NOMO-1 (cell line): ENCODE measurements around the gene COMMD8.
A peak's percentile ranks its signal among the peaks of the same experiment; 100 is the strongest.

Experiments
- DNase-seq, 2 experiments: peaks; one replicate each; lab custom pipeline; 2025; ENCODE audit not compliant: unreplicated experiment in 2 of 2; lab: John Stamatoyannopoulos, UW

COMMD8 gene

DNA sequence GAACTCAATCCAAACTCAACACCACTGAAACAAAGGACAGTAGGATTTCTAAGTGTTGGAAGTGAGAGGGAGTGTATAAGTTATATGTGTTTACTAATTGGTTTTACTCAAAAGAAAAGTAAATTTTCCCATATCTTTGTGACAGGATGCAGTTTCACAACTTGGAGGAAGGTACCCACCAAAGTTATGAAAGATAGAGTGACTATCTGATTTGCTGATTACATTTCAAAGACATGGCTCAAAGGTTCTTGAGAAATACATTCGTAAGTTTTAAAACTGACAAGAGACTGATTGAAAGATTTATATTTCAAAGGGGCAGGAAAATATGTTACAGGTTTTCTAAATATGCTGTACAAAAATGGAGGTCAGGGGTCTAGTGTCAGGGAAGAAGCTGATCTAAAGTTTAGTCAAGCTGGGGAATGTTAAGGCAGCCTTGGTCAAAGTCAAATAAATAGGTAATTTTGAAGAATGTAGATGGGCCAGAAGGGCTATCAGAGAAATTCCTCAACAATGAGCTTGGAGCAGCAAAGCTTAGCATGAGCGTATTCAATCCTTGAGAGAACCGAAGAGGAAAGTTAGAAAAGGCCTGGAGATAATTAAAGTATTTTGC lies 9.7 kb upstream of the COMMD8 start:
- DNase-seq: no peak

DNA sequence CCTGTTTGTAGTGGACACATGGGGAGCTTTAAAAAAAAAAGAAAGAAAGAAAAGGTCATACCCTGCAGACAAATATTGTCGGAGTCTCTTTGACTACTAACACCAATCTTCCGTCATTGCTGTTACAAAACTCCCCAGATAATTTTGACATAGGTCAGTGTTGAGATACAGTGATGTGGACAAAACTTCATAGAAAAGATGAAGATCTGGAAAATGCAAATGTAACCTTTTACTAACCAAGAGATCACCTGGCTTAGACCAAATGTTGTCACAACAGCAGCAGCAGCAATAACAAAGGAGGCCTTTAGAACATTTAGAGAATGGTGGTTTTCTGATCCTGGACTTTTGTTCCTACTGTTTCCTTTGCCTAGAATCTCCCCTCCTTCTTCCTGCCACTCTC lies 8.1 kb upstream of the COMMD8 start:
- DNase-seq: no peak

DNA sequence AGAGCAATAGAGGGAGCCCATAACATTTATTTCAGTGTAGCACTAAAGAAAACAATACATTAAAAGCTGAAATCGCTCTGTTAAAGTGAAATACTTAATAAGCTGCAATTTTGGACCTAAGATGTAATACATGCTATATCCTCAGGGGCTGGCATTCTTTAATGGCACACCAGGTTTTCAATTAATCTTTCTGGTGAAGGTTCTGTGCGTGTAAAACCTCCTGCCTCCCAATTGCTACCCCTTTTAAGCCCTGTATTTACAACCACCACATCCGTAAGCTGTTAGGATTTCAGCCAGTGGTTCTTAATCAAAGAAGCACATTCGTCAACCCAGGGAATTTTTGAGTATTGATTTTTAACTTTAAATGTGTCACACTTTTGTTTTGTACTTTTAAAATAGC lies 7.6 kb upstream of the COMMD8 start:
- no peak for DNase-seq

DNA sequence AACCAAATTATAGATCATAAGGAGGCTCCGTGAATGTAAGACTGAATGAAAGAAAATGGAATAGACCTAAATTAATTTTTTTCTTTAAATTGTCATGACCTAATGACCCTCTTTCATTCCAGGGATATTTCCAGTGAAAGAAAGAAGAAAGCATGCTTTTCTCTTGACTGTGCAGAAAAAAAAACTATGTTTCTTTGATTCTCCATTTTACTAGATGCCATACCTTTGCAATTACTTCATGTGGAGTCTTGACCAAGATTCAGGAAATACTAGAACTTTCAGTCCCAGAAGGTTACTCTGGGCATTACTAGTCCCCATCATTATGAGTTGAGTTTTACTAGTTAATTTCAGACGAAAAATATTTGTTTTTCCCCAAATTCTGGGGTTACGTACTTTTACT lies 6.4 kb upstream of the COMMD8 start:
- no peak for DNase-seq

DNA sequence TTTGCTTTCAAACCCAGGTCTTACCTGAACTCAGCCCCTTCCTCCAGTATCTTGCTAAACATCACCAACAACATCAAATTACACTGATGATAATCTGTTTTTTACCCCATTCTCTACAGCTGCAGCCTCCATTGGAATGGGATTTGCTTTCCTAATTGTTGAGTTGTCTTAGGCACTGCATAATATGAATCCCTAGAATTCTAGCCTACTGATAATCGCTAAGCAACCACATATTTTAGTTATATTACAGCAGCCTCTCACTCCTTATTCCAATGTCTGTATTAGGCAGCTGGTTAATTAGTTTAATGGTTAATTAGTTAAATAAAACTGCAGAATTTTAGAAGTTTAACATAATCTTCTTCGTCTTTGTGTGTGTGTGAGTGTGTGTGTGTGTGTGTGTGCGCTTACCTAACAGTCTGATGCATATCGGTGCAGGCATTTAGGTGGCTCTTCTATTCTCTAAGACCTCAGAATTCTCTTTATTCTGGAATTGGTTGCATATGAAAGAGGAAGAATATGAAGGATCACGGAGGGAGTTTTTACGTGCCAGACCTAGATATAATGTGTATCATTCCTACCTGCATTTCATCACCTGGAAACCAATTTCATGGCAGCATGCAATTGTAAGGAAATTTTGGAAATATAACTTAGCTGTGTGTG lies 5.3 kb upstream of the COMMD8 start:
- no peak for DNase-seq

DNA sequence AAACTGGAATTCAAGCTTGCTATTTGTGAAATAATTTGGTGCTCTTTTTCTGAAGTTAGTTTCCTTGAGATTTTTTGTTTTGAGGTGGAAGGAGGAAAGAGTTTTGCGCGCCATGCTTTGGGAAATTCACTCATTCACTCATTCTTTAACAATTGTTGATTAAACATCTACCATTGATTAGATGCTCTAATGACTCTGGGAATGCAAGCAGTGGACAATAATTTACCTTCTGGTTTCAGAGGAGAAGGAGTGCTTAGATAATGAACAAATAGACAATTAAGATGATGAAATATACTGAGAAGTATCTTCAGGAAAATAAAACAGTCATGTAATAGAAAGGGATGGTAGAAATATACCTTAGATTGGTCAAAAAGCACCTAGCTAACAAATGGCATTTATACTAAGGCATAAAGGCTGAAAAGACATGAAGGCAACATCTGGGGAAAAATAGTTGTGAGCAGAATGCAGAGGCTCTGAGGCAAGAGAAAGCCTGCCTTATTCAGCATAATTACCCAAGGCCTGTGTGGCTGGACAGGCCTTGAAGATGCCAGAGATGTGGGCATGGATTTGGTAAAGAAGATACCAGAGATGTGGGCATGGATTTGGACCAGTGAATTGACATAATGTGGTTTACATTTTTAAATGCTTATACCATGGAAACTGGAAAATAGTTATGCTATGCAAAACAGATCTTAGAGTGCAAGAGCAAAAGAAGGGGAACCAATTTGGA lies 2.7 kb upstream of the COMMD8 start:
- no peak for DNase-seq

DNA sequence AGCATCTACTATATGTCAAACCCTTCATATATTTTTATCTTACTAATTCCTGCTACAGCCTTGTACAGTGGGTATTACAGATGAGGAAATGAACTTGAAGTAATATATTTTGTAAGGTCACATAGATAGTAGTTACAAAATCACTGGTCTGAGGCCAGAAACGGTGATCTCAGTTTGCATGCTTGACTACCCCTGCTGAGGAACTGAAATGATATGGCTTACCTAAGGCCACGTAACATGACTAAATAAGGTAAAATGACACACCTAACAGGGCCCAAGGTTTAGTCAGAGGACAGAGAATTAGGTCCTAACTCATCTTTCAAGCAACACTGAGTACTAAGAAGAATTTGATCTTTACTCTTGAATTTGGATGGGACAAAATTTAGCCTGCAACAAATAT lies 1.5 kb upstream of the COMMD8 start:
- DNase-seq: peak; percentile 63 to 64

DNA sequence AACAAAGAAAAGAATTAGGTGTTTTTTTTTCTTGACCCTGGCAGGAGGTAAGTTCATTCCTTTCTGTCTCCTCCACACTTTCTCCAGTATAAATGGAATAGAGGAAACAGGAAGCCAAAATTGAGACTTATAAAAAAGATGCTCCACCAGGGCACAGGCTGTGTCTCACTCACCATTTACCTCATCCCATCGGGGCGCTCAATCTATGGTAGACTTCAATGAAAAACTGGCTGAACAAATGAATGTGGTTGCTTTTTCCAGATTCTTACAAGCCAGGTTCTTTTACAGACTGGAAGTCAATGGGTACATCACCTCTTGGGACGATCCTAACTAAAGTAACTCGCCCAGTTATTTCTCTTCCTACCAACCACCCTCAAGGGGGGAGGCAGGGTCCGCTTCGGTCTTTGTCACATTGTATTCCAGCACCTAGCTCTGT lies 685 bp downstream of the COMMD8 start:
- no peak for DNase-seq

DNA sequence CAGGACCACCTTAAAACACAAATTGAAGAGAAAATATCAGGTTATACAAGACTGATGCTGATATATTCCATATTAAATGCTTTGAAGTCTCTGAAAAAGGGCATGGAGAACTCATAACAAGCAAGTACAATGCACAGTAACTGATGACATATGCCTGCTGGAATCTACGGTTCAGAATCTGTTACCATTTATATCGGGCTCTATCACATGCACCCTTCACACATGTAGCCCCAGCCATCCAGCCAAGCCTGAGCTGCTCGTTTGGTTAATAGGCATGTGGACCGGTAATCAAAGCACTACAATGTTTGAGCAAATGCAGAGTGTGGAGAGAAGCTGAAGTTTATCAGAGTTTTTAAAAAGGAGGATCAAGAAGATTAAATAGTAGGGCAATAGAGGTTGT lies 11.8 kb downstream of the COMMD8 start:
- DNase-seq: no peak

DNA sequence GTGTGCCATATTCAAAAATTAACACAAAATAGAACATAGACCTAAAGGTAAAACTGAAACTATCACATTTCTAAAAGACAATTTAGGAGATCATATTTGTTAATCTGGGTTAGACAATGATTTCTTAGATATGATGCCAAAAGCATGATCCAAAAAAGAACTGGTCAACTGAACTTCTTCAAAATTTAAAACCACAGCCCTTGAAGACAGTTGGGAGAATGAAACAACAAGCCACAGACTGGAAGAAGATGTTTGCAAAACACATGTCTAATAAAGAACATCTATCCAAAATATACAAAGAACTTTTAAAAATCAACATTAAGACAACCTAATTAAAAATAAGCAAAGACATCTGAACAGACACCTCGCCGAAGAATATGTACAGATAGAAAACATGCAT lies 19.5 kb downstream of the COMMD8 start:
- DNase-seq: peak in 1 of 2 experiments; percentile 40

DNA sequence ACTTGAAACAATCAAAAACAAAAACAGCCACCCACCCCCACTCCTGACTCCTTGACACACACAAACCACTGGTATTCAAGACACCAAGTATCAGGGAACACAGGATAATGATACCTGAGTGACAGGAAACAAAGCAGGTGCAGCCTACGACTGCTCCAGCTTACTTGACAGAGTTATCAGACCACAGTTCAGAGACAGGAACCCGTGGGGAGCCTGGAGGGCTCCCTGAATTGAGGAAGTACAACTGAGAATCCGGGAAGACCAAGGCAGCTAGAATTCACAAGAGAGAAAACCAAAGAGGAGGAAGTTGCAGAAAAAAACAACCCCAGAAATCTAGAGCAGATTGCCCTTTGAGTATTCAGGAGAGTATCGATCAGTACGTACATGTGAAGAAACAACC lies 20.5 kb downstream of the COMMD8 start:
- DNase-seq: peak; percentile 54 to 76

DNA sequence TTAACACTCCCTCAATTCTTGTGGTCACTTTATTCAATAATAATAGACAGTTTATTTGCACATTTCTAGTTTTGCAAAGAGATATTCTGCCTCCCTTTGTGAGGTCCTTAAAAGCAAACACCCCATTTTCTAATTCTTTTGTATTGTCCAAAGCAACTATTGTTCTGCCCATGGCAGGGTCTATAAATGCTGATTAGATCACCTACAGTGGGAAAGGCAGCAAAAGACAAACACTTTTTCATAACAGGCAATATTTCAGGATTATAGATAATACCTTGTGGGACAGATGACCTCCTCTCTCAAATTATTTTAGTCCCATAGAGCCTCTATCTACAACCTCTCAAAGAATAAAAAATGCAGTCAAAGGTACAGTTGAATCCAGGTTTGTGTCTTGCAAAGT lies 28.6 kb downstream of the COMMD8 start:
- no peak for DNase-seq

DNA sequence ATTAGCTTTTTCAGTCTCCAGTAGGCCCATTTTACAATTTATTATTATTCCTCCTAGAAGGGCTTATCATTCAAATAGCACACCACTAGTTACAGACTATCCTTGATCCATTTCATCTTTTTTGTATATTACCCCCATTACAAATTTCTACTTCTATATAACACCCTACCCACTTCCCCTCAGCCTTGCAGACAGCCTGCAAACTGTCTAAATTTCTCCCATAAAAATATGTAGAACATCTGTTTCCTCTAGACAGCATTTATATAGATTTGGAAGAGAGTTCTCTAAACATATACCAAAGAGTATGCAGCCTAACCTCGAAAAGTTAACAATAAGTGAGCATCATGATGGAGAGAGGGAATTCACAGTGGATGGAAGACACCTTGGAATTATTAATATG lies 30.8 kb downstream of the COMMD8 start:
- DNase-seq: peak in 1 of 2 experiments; percentile 17

DNA sequence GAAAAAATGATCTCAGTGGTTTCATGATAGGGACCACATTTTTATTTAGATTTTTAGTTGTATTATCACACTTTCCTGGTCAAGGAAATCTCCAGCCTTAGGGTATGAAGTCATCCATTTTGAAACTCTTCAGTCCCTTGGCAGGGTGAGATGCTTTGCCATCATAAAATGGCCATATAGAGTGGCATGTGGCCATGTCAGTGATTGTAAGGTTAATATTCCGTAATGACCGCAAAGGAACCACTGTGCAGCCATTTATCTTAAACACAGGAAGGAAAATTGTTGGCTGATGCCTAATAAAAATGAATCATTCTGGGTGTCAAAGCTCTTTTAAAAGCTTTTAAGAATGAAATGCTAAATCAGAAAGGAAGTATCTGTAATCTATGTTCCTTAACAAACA lies 35.6 kb downstream of the COMMD8 start:
- no peak for DNase-seq

DNA sequence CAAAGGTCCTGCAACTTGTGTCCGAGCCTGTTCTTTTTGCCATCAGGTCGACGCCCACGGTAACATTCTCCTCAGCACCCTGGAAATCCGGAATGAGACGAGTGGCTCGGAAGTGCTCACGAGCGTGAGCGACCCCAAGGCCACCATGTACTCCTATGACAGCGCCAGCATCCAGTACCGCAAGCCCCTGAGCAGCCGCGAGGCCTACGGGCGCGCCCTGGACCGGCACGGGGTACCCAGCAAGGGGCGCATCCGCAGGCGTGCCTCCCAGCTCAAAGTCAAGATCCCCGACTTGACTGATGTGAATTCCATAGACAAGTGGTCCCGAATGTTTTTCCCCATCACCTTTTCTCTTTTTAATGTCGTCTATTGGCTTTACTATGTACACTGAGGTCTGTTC lies 37.9 kb downstream of the COMMD8 start:
- DNase-seq: no peak

DNA sequence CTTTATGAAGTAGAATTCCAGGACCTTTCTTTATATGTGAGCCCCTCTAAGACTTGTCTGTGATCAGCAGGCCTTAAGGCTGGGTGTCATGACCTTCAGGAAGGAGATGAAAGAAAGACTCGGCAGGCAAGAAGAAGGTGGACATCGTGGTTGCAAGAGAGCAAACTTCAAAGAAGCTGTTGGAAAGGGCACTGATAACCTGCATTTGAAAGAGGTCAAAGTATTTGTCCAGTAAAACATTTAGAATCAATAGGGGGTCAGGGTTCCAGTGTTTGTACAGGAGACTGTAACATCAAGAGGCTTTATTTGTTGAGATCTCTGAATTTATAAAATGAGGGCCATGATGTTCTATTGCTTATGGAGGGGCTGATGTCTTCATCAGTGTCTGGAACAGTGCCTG lies 44.2 kb downstream of the COMMD8 start:
- no peak for DNase-seq

DNA sequence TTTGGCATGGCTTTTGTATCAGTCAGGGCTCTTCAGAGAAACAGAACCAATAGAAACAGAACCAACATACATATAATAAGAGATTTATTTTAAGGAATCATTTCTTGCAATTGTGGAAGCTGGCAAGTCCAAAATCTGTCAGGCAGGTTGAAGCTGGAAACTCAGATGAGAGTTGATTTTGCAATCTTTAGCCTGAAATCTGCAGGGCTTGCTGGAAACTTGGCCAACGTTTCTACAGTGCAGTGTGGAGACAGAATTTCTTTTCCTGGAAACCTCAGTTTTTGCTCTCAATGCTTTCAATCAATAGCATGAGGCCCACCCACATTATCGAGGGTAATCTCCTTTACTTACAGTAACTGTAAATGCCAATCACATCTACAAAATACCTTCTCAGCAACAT lies 45.4 kb downstream of the COMMD8 start:
- no peak for DNase-seq

DNA sequence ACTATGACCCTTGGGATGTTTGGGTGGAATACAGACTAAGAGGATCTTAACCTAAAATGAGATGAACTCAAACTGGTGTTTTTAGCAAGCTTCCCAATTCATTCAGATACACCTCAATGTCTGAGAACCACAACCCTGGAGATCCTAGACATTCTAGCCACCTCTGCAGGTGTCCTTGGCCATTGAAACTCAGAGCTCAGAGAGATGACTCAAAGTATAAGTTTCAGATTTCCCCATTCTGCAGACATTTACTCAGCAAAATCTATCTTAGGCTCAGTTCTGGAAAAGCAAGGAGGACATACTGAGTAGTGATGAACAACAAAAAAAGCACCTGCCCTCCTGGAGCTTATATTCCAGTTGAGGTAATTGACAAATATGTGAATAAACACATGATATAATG lies 47.8 kb downstream of the COMMD8 start:
- DNase-seq: no peak

DNA sequence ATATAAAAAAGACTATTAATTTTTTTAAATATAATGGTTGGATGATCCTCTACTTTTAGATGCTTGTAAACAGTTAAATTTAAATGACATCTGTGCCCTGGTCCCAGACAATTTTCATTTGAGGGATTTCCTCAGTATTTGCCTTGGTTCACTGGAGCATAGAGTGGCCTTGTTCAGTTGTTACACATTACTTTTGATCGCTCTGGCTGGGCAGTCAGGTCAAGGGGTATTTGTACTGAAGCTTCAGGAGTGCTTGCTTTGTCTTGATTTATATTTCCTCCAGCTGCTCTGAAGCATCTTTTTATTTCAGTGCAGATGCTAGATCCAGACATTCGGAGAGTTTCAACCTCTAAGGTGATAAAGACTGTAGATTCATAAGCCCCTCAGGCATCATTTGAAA lies 50.0 kb downstream of the COMMD8 start:
- no peak for DNase-seq

DNA sequence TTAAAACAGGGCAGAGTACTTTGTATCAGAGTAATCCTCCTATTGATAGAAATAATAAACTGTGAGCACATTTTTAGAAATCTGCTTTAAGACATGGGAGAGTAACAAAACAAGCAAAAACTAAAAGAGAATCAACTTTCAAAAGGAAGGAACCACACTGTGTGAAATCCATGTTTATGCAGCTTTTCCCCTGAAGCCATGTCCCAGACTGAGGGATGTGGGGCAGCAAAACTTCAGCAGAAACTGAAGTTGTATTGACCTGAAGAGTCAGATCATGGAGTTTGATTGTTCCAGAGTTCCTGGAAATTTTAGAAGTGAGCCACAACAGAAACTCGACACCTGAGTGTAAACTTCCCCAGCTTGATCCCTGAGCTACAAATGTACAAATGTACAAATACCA lies 53.2 kb downstream of the COMMD8 start:
- no peak for DNase-seq

DNA sequence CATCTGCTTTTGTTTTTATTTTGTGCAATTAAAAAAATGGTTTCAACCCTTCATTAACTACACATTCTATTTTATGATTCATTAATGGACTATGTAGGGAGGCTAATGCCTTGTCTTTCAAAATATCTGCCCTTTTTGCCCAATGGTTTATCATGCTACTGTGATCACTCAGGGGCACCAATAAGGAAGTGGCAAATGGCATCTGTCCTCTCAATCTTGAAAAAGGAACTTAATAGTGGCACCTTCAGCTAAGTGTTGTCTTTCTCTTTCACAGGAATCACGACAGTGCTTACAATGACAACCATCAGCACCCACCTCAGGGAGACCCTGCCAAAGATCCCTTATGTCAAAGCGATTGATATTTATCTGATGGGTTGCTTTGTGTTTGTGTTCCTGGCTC lies 57.1 kb downstream of the COMMD8 start:
- DNase-seq: peak in 1 of 2 experiments; percentile 23
